GM19023 (cell line): Measurements from ENCODE around the gene UBE2L3.
"Not testable (repeated sequence)": the region's sequence is repeated elsewhere in the genome, so short reads cannot be mapped to it uniquely, and the experiment has no call there.

Experiments used
- ATAC-seq: cut with Tn5 transposase; IDR thresholded peaks from one replicate; pipeline ENCODE4 v1.9.1; 2021; ENCODE audit warnings: mild to moderate bottlenecking, moderate library complexity; ENCODE audit not compliant: unreplicated experiment

Gene UBE2L3

GRCh38 chr22:21570398-21570797 is 2.9 kb downstream of the UBE2L3 start:
- ATAC-seq, result no peak

- ATAC-seq, result no peak
Observed at GRCh38 chr22:21571679-21572078, 4.2 kb downstream of the UBE2L3 start.

- ATAC-seq, result no peak
Observed at GRCh38 chr22:21573293-21573734, 5.8 kb downstream of the UBE2L3 start.

GRCh38 chr22:21573750-21574494 is 6.4 kb downstream of the UBE2L3 start:
- no peak for ATAC-seq

- ATAC-seq, result no peak
Observed at GRCh38 chr22:21579474-21579851, 11.9 kb downstream of the UBE2L3 start.

- ATAC-seq, result not testable (repeated sequence)
Observed at GRCh38 chr22:21580623-21581007, 13.1 kb downstream of the UBE2L3 start.

- not testable (repeated sequence) for ATAC-seq
Observed at GRCh38 chr22:21581009-21581713, 13.6 kb downstream of the UBE2L3 start.

- ATAC-seq, result no peak
Observed at GRCh38 chr22:21582801-21583740, 15.6 kb downstream of the UBE2L3 start.

GRCh38 chr22:21585389-21585788 is 17.9 kb downstream of the UBE2L3 start:
- no peak for ATAC-seq

- peak; percentile 82 for ATAC-seq
Observed at GRCh38 chr22:21587803-21588611, 20.5 kb downstream of the UBE2L3 start.

- ATAC-seq, result no peak
Observed at GRCh38 chr22:21589396-21589795, 21.9 kb downstream of the UBE2L3 start.

- ATAC-seq, result no peak
Observed at GRCh38 chr22:21590809-21591641, 23.5 kb downstream of the UBE2L3 start.

GRCh38 chr22:21591695-21592094 is 24.2 kb downstream of the UBE2L3 start:
- ATAC-seq, result no peak

GRCh38 chr22:21592422-21592821 is 24.9 kb downstream of the UBE2L3 start:
- ATAC-seq, result no peak

GRCh38 chr22:21593406-21594232 is 26.1 kb downstream of the UBE2L3 start:
- no peak for ATAC-seq

GRCh38 chr22:21594865-21595452 is 27.4 kb downstream of the UBE2L3 start:
- no peak for ATAC-seq

GRCh38 chr22:21596356-21597135 is 29.0 kb downstream of the UBE2L3 start:
- not testable (repeated sequence) for ATAC-seq
